ENCODE results near the gene GNB4. TPM values are rescaled to one million over a fixed set of nuclear protein-coding genes. Genes with fewer than 3 reads are reported as not detected.

Gene GNB4
- total RNA-seq, 1 donor from 2014 or later = 1.4 TPM

DNA sequence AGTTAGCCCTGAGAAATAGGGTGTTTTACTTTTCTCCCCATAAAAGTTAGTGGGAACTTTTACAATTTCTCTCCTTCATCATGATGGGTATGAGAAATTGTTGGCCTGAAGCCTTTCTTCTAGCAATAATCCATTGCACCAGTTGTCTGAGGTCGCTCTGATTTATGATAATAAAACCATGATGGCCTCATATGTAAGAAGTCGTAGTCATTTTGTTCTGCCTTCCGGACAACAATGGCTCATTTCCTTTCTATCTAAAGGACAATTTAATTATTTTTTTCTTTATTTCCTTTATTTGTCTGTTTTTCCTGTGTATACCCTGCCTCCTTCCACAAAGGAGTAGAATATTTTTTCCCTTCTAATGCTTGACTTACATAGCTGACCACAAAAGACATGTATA, 31.6 kb upstream of the GNB4 start:
- H3K27ac Mint-ChIP-seq = no peak overlapping the region
- H3K36me3 Mint-ChIP-seq (ENCODE audit: insufficient read depth) = no peaks in the 10 kb centered on the region
- H3K9me3 Mint-ChIP-seq (ENCODE audit: low read depth) = no peaks in the 10 kb centered on the region
- DNase-seq (ENCODE audit: low spot score, unreplicated experiment) = no peak
- H3K27me3 Mint-ChIP-seq = no peaks in the 10 kb centered on the region
- no peak overlapping the region for H3K4me3 Mint-ChIP-seq (ENCODE audit: low read depth)
- TF ChIP-seq, protein P1, sequence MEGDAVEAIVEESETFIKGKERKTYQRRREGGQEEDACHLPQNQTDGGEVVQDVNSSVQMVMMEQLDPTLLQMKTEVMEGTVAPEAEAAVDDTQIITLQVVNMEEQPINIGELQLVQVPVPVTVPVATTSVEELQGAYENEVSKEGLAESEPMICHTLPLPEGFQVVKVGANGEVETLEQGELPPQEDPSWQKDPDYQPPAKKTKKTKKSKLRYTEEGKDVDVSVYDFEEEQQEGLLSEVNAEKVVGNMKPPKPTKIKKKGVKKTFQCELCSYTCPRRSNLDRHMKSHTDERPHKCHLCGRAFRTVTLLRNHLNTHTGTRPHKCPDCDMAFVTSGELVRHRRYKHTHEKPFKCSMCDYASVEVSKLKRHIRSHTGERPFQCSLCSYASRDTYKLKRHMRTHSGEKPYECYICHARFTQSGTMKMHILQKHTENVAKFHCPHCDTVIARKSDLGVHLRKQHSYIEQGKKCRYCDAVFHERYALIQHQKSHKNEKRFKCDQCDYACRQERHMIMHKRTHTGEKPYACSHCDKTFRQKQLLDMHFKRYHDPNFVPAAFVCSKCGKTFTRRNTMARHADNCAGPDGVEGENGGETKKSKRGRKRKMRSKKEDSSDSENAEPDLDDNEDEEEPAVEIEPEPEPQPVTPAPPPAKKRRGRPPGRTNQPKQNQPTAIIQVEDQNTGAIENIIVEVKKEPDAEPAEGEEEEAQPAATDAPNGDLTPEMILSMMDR (IDR thresholded peaks at IDR 0.05; ENCODE audit: unreplicated experiment) = no peak
- H3K4me1 Mint-ChIP-seq (ENCODE audit: low read depth) = no peaks in the 10 kb centered on the region

DNA sequence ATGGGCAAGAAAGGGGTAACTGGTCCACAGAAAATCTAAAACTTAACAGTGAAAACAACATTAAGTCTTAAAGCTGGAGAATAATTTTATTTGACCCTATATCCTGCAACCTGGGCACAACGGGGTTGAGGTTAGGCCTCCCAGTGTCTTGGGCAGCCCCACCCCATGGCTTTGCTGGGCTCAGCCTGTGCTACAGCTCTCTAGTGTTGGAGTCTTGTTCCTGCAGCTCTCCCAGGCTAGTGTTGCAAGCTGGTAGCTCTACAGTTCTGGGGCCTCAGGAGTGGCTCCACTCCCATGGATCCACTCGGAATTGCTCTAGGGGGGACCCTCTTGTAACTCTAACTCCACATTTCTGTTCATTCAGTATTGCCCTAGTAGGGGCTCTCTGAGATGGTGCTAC, 24.9 kb upstream of the GNB4 start:
- H3K27ac Mint-ChIP-seq = no peak overlapping the region
- no peaks in the 10 kb centered on the region for H3K27me3 Mint-ChIP-seq
- no peak for DNase-seq (ENCODE audit: low spot score, unreplicated experiment)
- TF ChIP-seq, protein P1 (IDR thresholded peaks at IDR 0.05; ENCODE audit: unreplicated experiment) = no peak
- H3K4me3 Mint-ChIP-seq (ENCODE audit: low read depth) = no peak overlapping the region
- peaks cover 3% of the 10 kb centered on the region for H3K4me1 Mint-ChIP-seq (ENCODE audit: low read depth)
- H3K9me3 Mint-ChIP-seq (ENCODE audit: low read depth) = no peaks in the 10 kb centered on the region
- no peaks in the 10 kb centered on the region for H3K36me3 Mint-ChIP-seq (ENCODE audit: insufficient read depth)

DNA sequence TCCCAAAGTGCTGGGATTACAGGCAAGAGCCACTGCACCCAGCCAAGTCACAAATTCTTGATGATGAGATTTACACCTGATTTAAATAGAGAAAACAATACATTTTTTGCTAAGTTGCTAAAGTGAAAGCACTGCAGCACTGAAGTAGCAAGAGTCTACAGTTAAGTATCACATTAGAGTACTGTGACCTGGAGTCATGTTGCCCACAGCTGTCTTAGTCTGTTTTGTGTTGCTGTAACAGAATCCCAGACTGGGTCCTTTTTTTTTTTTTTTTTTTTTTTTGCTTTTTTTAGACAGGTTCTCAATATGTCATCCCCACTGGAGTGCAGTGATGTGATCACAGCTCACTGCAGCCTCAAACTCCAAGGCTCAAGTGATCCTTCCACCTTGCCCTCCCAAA, 23.2 kb upstream of the GNB4 start:
- Mint-ChIP-seq H3K4me1 (ENCODE audit: low read depth) (peaks cover 3% of the 10 kb centered on the region), H3K9me3 (ENCODE audit: low read depth) (no peaks in the 10 kb centered on the region), H3K27ac (no peak overlapping the region), H3K27me3 (no peaks in the 10 kb centered on the region), H3K4me3 (ENCODE audit: low read depth) (no peak overlapping the region), H3K36me3 (ENCODE audit: insufficient read depth) (no peaks in the 10 kb centered on the region)
- TF ChIP-seq, protein P1 (IDR thresholded peaks at IDR 0.05; ENCODE audit: unreplicated experiment) = no peak
- DNase-seq (ENCODE audit: low spot score, unreplicated experiment) = no peak

DNA sequence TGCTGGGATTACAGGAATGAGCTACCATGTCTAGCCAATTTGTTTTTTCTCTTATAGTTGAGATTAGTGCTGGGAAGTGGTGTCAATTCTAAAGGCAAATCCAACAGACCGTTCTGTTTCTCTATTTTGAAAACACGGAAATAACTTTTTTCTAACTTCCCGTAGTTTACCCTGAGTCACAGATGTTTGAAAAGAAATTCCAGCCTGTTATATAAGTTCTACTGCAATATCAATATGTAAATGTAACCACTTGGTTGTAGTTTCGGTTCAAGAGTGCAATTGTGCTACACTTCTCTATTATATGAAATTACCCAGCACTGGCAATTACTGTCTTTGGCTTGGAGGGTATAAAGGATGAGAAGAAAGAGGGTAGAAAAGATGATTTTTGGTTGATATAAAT, 22.3 kb upstream of the GNB4 start:
- H3K36me3 Mint-ChIP-seq (ENCODE audit: insufficient read depth) = no peaks in the 10 kb centered on the region
- TF ChIP-seq, protein P1 (IDR thresholded peaks at IDR 0.05; ENCODE audit: unreplicated experiment) = no peak
- no peak overlapping the region for H3K4me3 Mint-ChIP-seq (ENCODE audit: low read depth)
- no peaks in the 10 kb centered on the region for H3K9me3 Mint-ChIP-seq (ENCODE audit: low read depth)
- no peak overlapping the region for H3K27ac Mint-ChIP-seq
- peaks cover 3% of the 10 kb centered on the region for H3K4me1 Mint-ChIP-seq (ENCODE audit: low read depth)
- no peak for DNase-seq (ENCODE audit: low spot score, unreplicated experiment)
- no peaks in the 10 kb centered on the region for H3K27me3 Mint-ChIP-seq

DNA sequence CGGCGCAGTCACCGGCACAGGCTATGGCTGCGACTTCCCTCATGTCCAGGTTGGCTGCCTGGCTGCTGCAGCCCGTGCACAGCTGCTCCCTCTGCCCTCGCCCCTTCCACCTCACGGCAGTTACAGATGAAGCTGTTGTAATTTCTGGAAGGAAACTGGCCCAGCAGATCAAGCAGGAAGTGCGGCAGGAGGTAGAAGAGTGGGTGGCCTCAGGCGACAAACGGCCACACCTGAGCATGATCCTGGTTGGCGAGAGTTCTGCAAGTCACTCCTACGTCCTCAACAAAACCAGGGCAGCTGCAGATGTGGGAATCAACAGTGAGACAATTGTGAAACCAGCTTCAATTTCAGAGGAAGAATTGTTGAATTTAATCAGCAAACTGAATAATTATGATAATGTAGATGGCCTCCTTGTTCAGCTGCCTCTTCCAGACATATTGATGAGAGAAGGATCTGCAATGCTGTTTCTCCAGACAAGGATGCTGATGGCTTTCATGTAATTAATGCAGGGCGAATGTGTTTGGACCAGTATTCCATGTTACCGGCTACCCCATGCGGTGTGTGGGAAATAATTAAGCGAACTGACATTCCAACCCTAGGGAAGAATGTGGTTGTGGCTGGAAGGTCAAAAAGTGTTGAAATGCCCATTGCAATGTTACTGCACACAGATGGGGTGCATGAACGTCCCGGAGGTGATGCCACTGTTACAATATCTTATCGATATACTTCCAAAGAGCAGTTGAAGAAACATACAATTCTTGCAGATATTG, 13.2 kb upstream of the GNB4 start:
- Mint-ChIP-seq H3K27ac (no peak overlapping the region), H3K36me3 (ENCODE audit: insufficient read depth) (no peaks in the 10 kb centered on the region), H3K9me3 (ENCODE audit: low read depth) (no peaks in the 10 kb centered on the region), H3K4me3 (ENCODE audit: low read depth) (no peak overlapping the region), H3K27me3 (peaks cover 2% of the 10 kb centered on the region), H3K4me1 (ENCODE audit: low read depth) (peaks cover 1% of the 10 kb centered on the region)
- TF ChIP-seq, protein P1 (IDR thresholded peaks at IDR 0.05; ENCODE audit: unreplicated experiment) = no peak
- DNase-seq (ENCODE audit: low spot score, unreplicated experiment) = no peak

Measured in progenitor cell of endocrine pancreas (in vitro differentiated cells).